ENCODE data around the gene PGM2L1. TPM values are rescaled to one million over a fixed set of nuclear protein-coding genes. Genes with fewer than 3 reads are reported as not detected.

PGM2L1 gene
- total and polyA plus RNA-seq, 2 of the 4 experiments (the other 2 are of a cell fraction), result 0.72 to 1.8 TPM

DNA sequence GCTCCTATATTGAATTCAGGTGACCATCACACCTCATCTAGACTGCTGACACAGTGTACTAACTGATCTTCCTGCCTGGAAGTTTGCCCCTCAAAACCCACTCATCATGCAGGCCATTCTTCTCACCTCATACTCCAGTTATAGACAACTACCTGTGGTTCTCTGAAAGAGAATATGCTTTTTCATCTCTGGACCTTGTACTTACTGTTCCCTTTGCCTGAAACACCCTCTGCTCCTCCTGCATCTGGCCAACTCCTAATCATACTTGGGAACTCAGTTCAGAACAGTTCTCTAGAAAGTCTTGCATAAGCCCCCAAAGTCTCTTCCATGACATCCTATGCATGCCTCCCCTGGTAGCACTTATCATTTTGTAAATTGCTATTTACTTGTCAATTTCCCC lies 58.6 kb downstream of the PGM2L1 start:
- Histone ChIP-seq H2BK20ac (ENCODE audit: low read depth, low read length) (no peak overlapping the region), H4K5ac (ENCODE audit: low read depth, low read length) (no peak overlapping the region), H2BK120ac (ENCODE audit: low read depth, low read length) (no peak overlapping the region), H3K4me3 (ENCODE audit: insufficient read depth, low read depth, low read length) (no peak overlapping the region), H3K4ac (ENCODE audit: low read depth, low read length) (no peak overlapping the region), H3K27ac (ENCODE audit: insufficient read depth, low read length) (no peak overlapping the region), H2BK5ac (ENCODE audit: low read depth, low read length, poor library complexity, severe bottlenecking) (no peak overlapping the region), H2AK5ac (ENCODE audit: low read depth, low read length) (no peak overlapping the region), H2AFZ (replicated peaks; ENCODE audit: low read length, poor library complexity) (no peak overlapping the region), H3K4me2 (ENCODE audit: low read depth, low read length) (no peak overlapping the region), H3K23ac (ENCODE audit: low read depth, low read length) (no peak overlapping the region), H3K18ac (ENCODE audit: low read depth, low read length) (no peak overlapping the region), H3K9ac (ENCODE audit: low read depth, low read length) (no peak overlapping the region), H4K20me1 (ENCODE audit: insufficient read depth, low read length) (no peaks in the 10 kb centered on the region), H2AK9ac (replicated peaks; ENCODE audit: low read depth, low read length, poor library complexity) (no peak overlapping the region), H3K9me3 (ENCODE audit: control insufficient read depth, insufficient read depth, low read length) (no peaks in the 10 kb centered on the region), H3K14ac (replicated peaks; ENCODE audit: low read depth, low read length) (no peak overlapping the region), H4K91ac (ENCODE audit: insufficient read depth, low read depth, low read length) (no peak overlapping the region), H3K27me3 (ENCODE audit: control insufficient read depth, insufficient read depth, low read length) (no peaks in the 10 kb centered on the region), H3K4me1 (ENCODE audit: control insufficient read depth, insufficient read depth, low read length) (no peaks in the 10 kb centered on the region), H4K8ac (ENCODE audit: low read depth in 2 of 2, low read length in 2 of 2) (no peak overlapping the region), H3K79me1 (ENCODE audit: low read depth in 1 of 2, low read length in 2 of 2) (no peaks in the 10 kb centered on the region), H2BK15ac (ENCODE audit: low read depth, low read length) (no peak overlapping the region), H3K56ac (ENCODE audit: extremely low read depth, insufficient read depth, low read length) (no peak overlapping the region), H3K36me3 (ENCODE audit: control insufficient read depth, insufficient read depth, low read length) (peaks cover 2% of the 10 kb centered on the region; the same call in 1 of the 2 replicates), H3K9me1 (ENCODE audit: insufficient read depth, low read length) (no peaks in the 10 kb centered on the region; the same call in 1 of the 2 replicates)
- ChIA-PET POLR2A (ENCODE audit: unreplicated experiment) (no interaction called here), CTCF (no interaction called here)
- dilution Hi-C loops (cut with HindIII; ENCODE audit: low sequenced_read_pairs, unreplicated experiment) (no loop called here), in situ Hi-C loops (cut with MboI; ENCODE audit: low sequenced_read_pairs) (no loop called here), intact Hi-C loops (cut with micrococcal nuclease) (no loop called here)
- DNase-seq, result no peak
- ATAC-seq (ENCODE audit: low read depth), result no peak
- TF ChIP-seq BHLHE40 (IDR thresholded peaks at IDR 0.05; ENCODE audit: low read depth, low read length), result no peak
- no peak for TF ChIP-seq RFX5 (IDR thresholded peaks at IDR 0.05; ENCODE audit: low read depth, low read length)
- no peak for TF ChIP-seq SMC3 (IDR thresholded peaks at IDR 0.05; ENCODE audit: low read depth, low read length)
- TF ChIP-seq, protein P1, sequence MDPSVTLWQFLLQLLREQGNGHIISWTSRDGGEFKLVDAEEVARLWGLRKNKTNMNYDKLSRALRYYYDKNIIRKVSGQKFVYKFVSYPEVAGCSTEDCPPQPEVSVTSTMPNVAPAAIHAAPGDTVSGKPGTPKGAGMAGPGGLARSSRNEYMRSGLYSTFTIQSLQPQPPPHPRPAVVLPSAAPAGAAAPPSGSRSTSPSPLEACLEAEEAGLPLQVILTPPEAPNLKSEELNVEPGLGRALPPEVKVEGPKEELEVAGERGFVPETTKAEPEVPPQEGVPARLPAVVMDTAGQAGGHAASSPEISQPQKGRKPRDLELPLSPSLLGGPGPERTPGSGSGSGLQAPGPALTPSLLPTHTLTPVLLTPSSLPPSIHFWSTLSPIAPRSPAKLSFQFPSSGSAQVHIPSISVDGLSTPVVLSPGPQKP (IDR thresholded peaks at IDR 0.05; ENCODE audit: borderline replicate concordance, low read depth, low read length), result no peak
- TF ChIP-seq, protein P2, sequence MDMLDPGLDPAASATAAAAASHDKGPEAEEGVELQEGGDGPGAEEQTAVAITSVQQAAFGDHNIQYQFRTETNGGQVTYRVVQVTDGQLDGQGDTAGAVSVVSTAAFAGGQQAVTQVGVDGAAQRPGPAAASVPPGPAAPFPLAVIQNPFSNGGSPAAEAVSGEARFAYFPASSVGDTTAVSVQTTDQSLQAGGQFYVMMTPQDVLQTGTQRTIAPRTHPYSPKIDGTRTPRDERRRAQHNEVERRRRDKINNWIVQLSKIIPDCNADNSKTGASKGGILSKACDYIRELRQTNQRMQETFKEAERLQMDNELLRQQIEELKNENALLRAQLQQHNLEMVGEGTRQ (IDR thresholded peaks at IDR 0.05; ENCODE audit: low read depth, low read length), result no peak
- TF ChIP-seq, protein P3, sequence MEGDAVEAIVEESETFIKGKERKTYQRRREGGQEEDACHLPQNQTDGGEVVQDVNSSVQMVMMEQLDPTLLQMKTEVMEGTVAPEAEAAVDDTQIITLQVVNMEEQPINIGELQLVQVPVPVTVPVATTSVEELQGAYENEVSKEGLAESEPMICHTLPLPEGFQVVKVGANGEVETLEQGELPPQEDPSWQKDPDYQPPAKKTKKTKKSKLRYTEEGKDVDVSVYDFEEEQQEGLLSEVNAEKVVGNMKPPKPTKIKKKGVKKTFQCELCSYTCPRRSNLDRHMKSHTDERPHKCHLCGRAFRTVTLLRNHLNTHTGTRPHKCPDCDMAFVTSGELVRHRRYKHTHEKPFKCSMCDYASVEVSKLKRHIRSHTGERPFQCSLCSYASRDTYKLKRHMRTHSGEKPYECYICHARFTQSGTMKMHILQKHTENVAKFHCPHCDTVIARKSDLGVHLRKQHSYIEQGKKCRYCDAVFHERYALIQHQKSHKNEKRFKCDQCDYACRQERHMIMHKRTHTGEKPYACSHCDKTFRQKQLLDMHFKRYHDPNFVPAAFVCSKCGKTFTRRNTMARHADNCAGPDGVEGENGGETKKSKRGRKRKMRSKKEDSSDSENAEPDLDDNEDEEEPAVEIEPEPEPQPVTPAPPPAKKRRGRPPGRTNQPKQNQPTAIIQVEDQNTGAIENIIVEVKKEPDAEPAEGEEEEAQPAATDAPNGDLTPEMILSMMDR (conservative IDR thresholded peaks at IDR 0.05; ENCODE audit: low read depth, low read length), result no peak
- no TSS peak for BruUV-seq (replicated peaks)
